Osteoblast (primary cell): ENCODE measurements around the gene CYP19A1. TPM values are rescaled to one million over a fixed set of nuclear protein-coding genes. Genes with fewer than 3 reads are reported as not detected.

Source experiments
- DNase-seq: peaks from one replicate; pipeline ENCODE4 v3.0.0; 2011; ENCODE audit warnings: low spot score, mixed read lengths; ENCODE audit not compliant: insufficient read length; ENCODE audit errors: missing footprints
- H2AFZ ChIP-seq: 2 replicates; pipeline ENCODE4 v1.6.0; 2011; ENCODE audit warnings: mild to moderate bottlenecking, low read length
- H3K27ac ChIP-seq: 2 replicates; pipeline ENCODE4 v1.5.1; 2011; ENCODE audit warnings: mild to moderate bottlenecking, low read depth, low read length, moderate library complexity
- H3K27me3 ChIP-seq: 2 replicates; pipeline ENCODE4 v1.6.0; 2012; ENCODE audit warnings: mild to moderate bottlenecking, control low read depth, inconsistent platforms, low read length, moderate library complexity; ENCODE audit not compliant: insufficient read depth
- H3K36me3 ChIP-seq: 2 replicates; pipeline ENCODE4 v1.5.1; 2011; ENCODE audit warnings: mild to moderate bottlenecking, low read length, control low read depth, moderate library complexity; ENCODE audit not compliant: insufficient read depth
- H3K4me1 ChIP-seq: 2 replicates; pipeline ENCODE4 v1.5.1; 2011; ENCODE audit warnings: mild to moderate bottlenecking, low read length, control low read depth, moderate library complexity; ENCODE audit not compliant: insufficient read depth
- H3K4me2 ChIP-seq: 2 replicates; pipeline ENCODE4 v1.6.0; 2011; ENCODE audit warnings: mild to moderate bottlenecking, low read length; ENCODE audit not compliant: insufficient read depth
- H3K4me3 ChIP-seq: fragments of 200-600 bp; sonication (generic); 3 replicates; pipeline ENCODE4 v1.5.1; 2012; ENCODE audit warnings: mild to moderate bottlenecking, low read length, inconsistent platforms; ENCODE audit not compliant: insufficient read depth
- H3K79me2 ChIP-seq: 2 replicates; pipeline ENCODE4 v1.6.0; 2012; ENCODE audit warnings: mild to moderate bottlenecking, low read length, control low read depth, inconsistent platforms; ENCODE audit not compliant: insufficient read depth
- H3K9me3 ChIP-seq: 2 replicates; pipeline ENCODE4 v1.5.1; 2011; ENCODE audit warnings: low read depth, low read length, control low read depth
- H4K20me1 ChIP-seq: 2 replicates; pipeline ENCODE4 v1.6.0; 2012; ENCODE audit warnings: mild to moderate bottlenecking, low read length, control low read depth; ENCODE audit not compliant: insufficient read depth
- CTCF ChIP-seq: IDR thresholded peaks from 2 replicates; pipeline ENCODE4 v1.5.1; 2011; ENCODE audit warnings: mild to moderate bottlenecking, low read depth, low read length, moderate library complexity; ENCODE audit errors: extremely low read depth
- total RNA-seq: library from RNA; depleted of rRNA; stranded (reverse); fragments of >200 nt; gene quantifications from 2 replicates; pipeline ENCODE4 v1.2.3, GENCODE V29; 2012

The CYP19A1 gene
- total RNA-seq, 1 donor, result 2.2 TPM

DNA sequence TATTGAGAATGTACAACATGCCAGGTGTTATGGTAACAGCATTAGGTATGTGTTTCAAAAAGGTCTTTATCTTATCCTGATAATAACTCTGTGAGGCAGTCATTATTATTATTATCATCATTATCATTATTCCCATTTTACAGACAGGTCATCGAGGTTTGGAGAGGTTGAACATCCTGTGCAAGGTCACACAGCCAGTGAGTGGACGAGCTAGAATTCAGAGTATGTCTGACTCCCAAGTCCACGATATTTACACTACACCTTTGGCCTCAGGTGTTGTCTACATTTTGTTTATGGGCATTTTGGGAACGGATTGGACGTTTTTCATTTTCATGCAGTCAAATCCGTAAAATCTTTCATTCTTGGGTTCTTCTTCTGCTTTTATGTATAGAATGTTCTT is 27.0 kb upstream of the CYP19A1 start:
- peaks cover 14% of the 10 kb centered on the region for H3K27me3 ChIP-seq
- H3K36me3 ChIP-seq, result no peaks in the 10 kb centered on the region
- H3K4me3 ChIP-seq, result no peak overlapping the region
- H3K79me2 ChIP-seq, result no peaks in the 10 kb centered on the region
- DNase-seq, result no peak
- H2AFZ ChIP-seq, result no peak overlapping the region
- no peak overlapping the region for H3K27ac ChIP-seq
- peaks cover 30% of the 10 kb centered on the region for H3K4me1 ChIP-seq
- H3K9me3 ChIP-seq, result no peaks in the 10 kb centered on the region
- no peak for TF ChIP-seq CTCF
- no peak overlapping the region for H3K4me2 ChIP-seq
- H4K20me1 ChIP-seq, result no peaks in the 10 kb centered on the region

DNA sequence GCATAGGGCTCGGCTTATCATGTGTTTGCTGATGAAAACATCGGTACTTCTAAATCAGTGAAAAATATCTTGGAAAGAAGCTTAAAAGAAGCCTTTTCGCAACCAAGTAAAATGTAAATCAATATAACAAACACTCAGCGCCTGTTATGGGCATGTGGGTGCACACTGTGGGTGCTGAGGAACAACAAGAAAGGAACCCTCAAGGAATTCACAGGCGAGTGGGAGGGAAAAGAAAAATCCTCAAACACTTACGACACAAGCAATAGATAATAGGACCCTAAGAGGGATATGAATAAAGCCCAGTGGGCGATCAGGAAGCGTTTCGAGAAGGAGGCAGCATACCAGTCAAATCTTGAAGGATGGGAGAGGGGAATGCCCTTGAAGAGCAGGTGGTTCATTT is 25.0 kb upstream of the CYP19A1 start:
- Histone ChIP-seq H3K4me2 (no peak overlapping the region), H3K9me3 (no peaks in the 10 kb centered on the region), H3K27me3 (peaks cover 14% of the 10 kb centered on the region), H3K4me3 (no peak overlapping the region), H3K79me2 (no peaks in the 10 kb centered on the region), H2AFZ (no peak overlapping the region), H4K20me1 (no peaks in the 10 kb centered on the region), H3K4me1 (peaks cover 16% of the 10 kb centered on the region), H3K36me3 (no peaks in the 10 kb centered on the region), H3K27ac (no peak overlapping the region)
- no peak for TF ChIP-seq CTCF
- DNase-seq, result no peak

DNA sequence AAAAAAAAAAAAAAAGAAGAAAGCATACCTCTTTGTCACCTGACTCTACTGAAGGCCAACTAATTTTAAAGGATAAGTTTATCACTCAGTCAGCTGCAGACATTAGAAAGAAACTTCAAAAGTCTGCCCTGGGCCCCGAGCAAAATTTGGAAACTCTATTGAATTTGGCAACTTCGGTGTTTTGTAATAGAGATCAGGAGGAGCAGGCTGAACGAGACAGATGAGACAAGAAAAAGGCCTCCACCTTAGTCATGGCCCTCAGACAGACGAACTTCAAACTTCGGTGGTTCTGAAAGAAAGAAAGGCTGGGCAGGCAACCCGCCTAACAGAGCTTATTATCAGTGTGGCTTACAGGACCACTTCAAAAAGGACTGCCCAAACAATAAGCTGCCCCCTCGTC is 21.6 kb upstream of the CYP19A1 start:
- Histone ChIP-seq H3K27me3 (peaks cover 14% of the 10 kb centered on the region), H2AFZ (no peak overlapping the region), H3K79me2 (no peaks in the 10 kb centered on the region), H3K4me3 (no peak overlapping the region), H3K4me1 (no peaks in the 10 kb centered on the region), H3K9me3 (no peaks in the 10 kb centered on the region), H3K27ac (no peak overlapping the region), H4K20me1 (no peaks in the 10 kb centered on the region), H3K4me2 (no peak overlapping the region), H3K36me3 (no peaks in the 10 kb centered on the region)
- no peak for DNase-seq
- TF ChIP-seq CTCF, result no peak

GRCh38 chr15:51356983-51357382 is 18.6 kb upstream of the CYP19A1 start:
- Histone ChIP-seq H3K9me3 (no peaks in the 10 kb centered on the region), H3K4me3 (no peak overlapping the region), H3K27ac (no peak overlapping the region), H3K79me2 (no peaks in the 10 kb centered on the region), H4K20me1 (no peaks in the 10 kb centered on the region), H3K4me1 (no peaks in the 10 kb centered on the region), H3K4me2 (peak overlapping the region; percentile 16), H2AFZ (peak overlapping the region; percentile 43), H3K27me3 (no peaks in the 10 kb centered on the region), H3K36me3 (no peaks in the 10 kb centered on the region)
- no peak for DNase-seq
- no peak for TF ChIP-seq CTCF
